ENCODE measurements around the gene SPEF1. TPM values are rescaled to one million over a fixed set of nuclear protein-coding genes. Genes with fewer than 3 reads are reported as not detected.

The SPEF1 gene
- total and polyA plus RNA-seq, 2 of the 13 experiments (the other 11 are each of a cell fraction or from before 2014, with no cell fraction given): 0.11 to 0.27 TPM

DNA sequence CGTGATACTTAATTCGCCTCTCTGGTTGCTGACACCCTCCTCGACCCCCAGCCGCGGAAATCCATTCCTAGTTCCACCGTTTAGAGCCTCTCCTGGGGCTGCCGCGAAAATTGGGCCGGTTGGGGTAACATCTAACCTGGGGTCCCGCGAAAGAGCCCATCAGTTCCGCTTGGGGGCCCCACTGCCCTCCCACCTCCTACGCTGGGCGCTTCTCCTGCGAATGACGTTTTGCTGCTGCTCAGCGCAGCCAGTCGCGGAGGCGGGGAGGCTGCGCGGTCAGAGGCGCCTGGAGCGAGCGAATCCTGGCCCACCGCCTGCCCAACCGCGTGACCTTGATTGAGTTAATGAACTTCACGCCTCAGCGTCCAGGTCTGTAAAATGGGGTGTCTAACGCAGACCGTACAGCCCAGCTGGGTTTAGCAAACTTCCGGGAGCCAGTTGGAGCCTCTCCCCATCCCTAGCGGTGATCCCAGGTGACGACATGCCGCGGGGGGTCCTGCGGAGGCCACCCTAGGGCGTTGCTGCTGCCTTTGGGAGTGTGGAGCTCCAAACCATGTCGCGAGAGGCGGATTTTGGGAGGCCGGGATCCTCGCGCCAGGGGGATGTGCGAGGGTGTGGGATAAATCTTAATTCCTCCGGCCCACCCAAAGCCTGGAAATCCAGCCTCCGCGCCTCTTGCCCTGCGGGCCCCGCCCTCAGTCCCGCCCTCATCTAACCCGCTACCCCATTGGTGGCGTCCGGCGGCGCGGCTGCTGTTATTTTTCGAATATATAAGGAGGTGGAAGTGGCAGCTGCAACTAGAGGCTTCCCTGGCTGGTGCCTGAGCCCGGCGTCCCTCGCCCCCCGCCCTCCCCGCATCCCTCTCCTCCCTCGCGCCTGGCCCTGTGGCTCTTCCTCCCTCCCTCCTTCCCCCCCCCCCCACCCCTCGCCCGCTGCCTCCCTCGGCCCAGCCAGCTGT lies 14.5 kb upstream of the SPEF1 start, which contains the start of gene CDC25B (continued):
- TF ChIP-seq, protein P1, sequence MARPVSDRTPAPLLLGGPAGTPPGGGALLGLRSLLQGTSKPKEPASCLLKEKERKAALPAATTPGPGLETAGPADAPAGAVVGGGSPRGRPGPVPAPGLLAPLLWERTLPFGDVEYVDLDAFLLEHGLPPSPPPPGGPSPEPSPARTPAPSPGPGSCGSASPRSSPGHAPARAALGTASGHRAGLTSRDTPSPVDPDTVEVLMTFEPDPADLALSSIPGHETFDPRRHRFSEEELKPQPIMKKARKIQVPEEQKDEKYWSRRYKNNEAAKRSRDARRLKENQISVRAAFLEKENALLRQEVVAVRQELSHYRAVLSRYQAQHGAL (CRISPR knock-in tag; IDR thresholded peaks at IDR 0.05; ENCODE audit: not compliant biosample characterization): no peak
- no peak for TF ChIP-seq TMF1 (CRISPR knock-in tag; IDR thresholded peaks at IDR 0.05; ENCODE audit: low read depth)
- TF ChIP-seq RFXANK (CRISPR knock-in tag; IDR thresholded peaks at IDR 0.05): no peak
- TF ChIP-seq GPN1 (CRISPR knock-in tag; IDR thresholded peaks at IDR 0.05; ENCODE audit: borderline replicate concordance): no peak
- TF ChIP-seq ZNF235 (CRISPR knock-in tag; IDR thresholded peaks at IDR 0.05; ENCODE audit: borderline replicate concordance): no peak
- TF ChIP-seq, protein P2, sequence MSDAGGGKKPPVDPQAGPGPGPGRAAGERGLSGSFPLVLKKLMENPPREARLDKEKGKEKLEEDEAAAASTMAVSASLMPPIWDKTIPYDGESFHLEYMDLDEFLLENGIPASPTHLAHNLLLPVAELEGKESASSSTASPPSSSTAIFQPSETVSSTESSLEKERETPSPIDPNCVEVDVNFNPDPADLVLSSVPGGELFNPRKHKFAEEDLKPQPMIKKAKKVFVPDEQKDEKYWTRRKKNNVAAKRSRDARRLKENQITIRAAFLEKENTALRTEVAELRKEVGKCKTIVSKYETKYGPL (CRISPR knock-in tag; IDR thresholded peaks at IDR 0.05): no peak
- TF ChIP-seq HNRNPUL1 (IDR thresholded peaks at IDR 0.05; ENCODE audit: low read depth, low read length): no peak
- TF ChIP-seq ZNF577 (CRISPR knock-in tag; IDR thresholded peaks at IDR 0.05; ENCODE audit: borderline replicate concordance, low read depth): 0 out of 2 replicates have a peak, but pooled peaks have one; percentile 59
- no peak for TF ChIP-seq BHLHE40 (IDR thresholded peaks at IDR 0.05; ENCODE audit: low read length)
- TF ChIP-seq HNF4A (CRISPR knock-in tag; IDR thresholded peaks at IDR 0.05): no peak; the same call in 1 of the 2 replicates
- TF ChIP-seq, protein P3, sequence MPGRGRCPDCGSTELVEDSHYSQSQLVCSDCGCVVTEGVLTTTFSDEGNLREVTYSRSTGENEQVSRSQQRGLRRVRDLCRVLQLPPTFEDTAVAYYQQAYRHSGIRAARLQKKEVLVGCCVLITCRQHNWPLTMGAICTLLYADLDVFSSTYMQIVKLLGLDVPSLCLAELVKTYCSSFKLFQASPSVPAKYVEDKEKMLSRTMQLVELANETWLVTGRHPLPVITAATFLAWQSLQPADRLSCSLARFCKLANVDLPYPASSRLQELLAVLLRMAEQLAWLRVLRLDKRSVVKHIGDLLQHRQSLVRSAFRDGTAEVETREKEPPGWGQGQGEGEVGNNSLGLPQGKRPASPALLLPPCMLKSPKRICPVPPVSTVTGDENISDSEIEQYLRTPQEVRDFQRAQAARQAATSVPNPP (CRISPR knock-in tag; IDR thresholded peaks at IDR 0.05): no peak
- TF ChIP-seq, protein P4, sequence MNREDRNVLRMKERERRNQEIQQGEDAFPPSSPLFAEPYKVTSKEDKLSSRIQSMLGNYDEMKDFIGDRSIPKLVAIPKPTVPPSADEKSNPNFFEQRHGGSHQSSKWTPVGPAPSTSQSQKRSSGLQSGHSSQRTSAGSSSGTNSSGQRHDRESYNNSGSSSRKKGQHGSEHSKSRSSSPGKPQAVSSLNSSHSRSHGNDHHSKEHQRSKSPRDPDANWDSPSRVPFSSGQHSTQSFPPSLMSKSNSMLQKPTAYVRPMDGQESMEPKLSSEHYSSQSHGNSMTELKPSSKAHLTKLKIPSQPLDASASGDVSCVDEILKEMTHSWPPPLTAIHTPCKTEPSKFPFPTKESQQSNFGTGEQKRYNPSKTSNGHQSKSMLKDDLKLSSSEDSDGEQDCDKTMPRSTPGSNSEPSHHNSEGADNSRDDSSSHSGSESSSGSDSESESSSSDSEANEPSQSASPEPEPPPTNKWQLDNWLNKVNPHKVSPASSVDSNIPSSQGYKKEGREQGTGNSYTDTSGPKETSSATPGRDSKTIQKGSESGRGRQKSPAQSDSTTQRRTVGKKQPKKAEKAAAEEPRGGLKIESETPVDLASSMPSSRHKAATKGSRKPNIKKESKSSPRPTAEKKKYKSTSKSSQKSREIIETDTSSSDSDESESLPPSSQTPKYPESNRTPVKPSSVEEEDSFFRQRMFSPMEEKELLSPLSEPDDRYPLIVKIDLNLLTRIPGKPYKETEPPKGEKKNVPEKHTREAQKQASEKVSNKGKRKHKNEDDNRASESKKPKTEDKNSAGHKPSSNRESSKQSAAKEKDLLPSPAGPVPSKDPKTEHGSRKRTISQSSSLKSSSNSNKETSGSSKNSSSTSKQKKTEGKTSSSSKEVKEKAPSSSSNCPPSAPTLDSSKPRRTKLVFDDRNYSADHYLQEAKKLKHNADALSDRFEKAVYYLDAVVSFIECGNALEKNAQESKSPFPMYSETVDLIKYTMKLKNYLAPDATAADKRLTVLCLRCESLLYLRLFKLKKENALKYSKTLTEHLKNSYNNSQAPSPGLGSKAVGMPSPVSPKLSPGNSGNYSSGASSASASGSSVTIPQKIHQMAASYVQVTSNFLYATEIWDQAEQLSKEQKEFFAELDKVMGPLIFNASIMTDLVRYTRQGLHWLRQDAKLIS (CRISPR knock-in tag; IDR thresholded peaks at IDR 0.05): no peak; the same call in 1 of the 2 replicates
- TF ChIP-seq, protein P5, sequence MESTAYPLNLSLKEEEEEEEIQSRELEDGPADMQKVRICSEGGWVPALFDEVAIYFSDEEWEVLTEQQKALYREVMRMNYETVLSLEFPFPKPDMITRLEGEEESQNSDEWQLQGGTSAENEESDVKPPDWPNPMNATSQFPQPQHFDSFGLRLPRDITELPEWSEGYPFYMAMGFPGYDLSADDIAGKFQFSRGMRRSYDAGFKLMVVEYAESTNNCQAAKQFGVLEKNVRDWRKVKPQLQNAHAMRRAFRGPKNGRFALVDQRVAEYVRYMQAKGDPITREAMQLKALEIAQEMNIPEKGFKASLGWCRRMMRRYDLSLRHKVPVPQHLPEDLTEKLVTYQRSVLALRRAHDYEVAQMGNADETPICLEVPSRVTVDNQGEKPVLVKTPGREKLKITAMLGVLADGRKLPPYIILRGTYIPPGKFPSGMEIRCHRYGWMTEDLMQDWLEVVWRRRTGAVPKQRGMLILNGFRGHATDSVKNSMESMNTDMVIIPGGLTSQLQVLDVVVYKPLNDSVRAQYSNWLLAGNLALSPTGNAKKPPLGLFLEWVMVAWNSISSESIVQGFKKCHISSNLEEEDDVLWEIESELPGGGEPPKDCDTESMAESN (CRISPR knock-in tag; conservative IDR thresholded peaks at IDR 0.05): no peak; the same call in 1 of the 2 replicates
- no peak for TF ChIP-seq ZNF672 (CRISPR knock-in tag; IDR thresholded peaks at IDR 0.05)
- peak; percentile 75; the same call in 1 of the 2 replicates for TF ChIP-seq MAZ (IDR thresholded peaks at IDR 0.05; ENCODE audit: borderline replicate concordance, low read depth, low read length)
- peak; percentile 48; the same call in 1 of the 2 replicates for TF ChIP-seq MAZ (CRISPR knock-in tag; IDR thresholded peaks at IDR 0.05; ENCODE audit: low read depth)
- TF ChIP-seq TCF7 (IDR thresholded peaks at IDR 0.05; ENCODE audit: low read depth): no peak
- 0 out of 2 replicates have a peak, but pooled peaks have one; percentile 32 for TF ChIP-seq ZBTB3 (CRISPR knock-in tag; IDR thresholded peaks at IDR 0.05; ENCODE audit: borderline replicate concordance, low read depth)
- peak; percentile 71; the same call in 1 of the 2 replicates for TF ChIP-seq ZFP36L1 (CRISPR knock-in tag; IDR thresholded peaks at IDR 0.05)
- TF ChIP-seq ZNF121 (CRISPR knock-in tag; IDR thresholded peaks at IDR 0.05): 0 out of 2 replicates have a peak, but pooled peaks have one; percentile 9
